DND-41 (cell line): ENCODE measurements around the gene MEIOB.
A peak's percentile ranks its signal among the peaks of the same experiment; 100 is the strongest.

Experiments
- ATAC-seq: fragments of 200-7000 bp; cut with Tn5 transposase; 3 replicates; pipeline ENCODE4 v1.9.1; 2021; ENCODE audit warnings: low read depth; ENCODE audit not compliant: insufficient read depth
- DNase-seq: peaks from one replicate; pipeline ENCODE4 v3.0.0-alpha.2; 2020
- H2AFZ ChIP-seq: 2 replicates; pipeline ENCODE4 v1.6.0; 2012; ENCODE audit warnings: low read depth, low read length
- H3K27ac ChIP-seq: 2 replicates; pipeline ENCODE4 v1.5.1; 2012; ENCODE audit warnings: low read length, inconsistent platforms
- H3K27me3 ChIP-seq: fragments of 200-600 bp; sonication (generic); 2 replicates; pipeline ENCODE4 v1.6.0; 2012; ENCODE audit warnings: low read length, mild to moderate bottlenecking, inconsistent platforms; ENCODE audit not compliant: insufficient read depth, poor library complexity
- H3K36me3 ChIP-seq: 2 replicates; pipeline ENCODE4 v1.5.1; 2012; ENCODE audit warnings: low read length, inconsistent platforms; ENCODE audit not compliant: insufficient read depth
- H3K4me1 ChIP-seq: 2 replicates; pipeline ENCODE4 v1.5.1; 2012; ENCODE audit warnings: mild to moderate bottlenecking, low read length; ENCODE audit not compliant: insufficient read depth
- H3K4me2 ChIP-seq: 2 replicates; pipeline ENCODE4 v1.6.0; 2012; ENCODE audit warnings: mild to moderate bottlenecking, moderate library complexity, low read length, inconsistent platforms; ENCODE audit not compliant: insufficient read depth
- H3K4me3 ChIP-seq, 2 experiments: fragments of 200-600 bp in 1 of 2; shearing (Covaris generic) in 1 of 2; 2 replicates each; pipeline ENCODE4 v1.5.1; 2012 to 2016; ENCODE audit warnings: inconsistent platforms in 2 of 2, low read length in 2 of 2, mild to moderate bottlenecking in 2 of 2, low read depth in 1 of 2, moderate library complexity in 1 of 2
- H3K79me2 ChIP-seq: 2 replicates; pipeline ENCODE4 v1.6.0; 2012; ENCODE audit warnings: low read length, inconsistent platforms; ENCODE audit not compliant: insufficient read depth
- H3K9ac ChIP-seq: 2 replicates; pipeline ENCODE4 v1.6.0; 2012; ENCODE audit warnings: low read depth, mild to moderate bottlenecking, inconsistent platforms, low read length, moderate library complexity
- H3K9me3 ChIP-seq: 2 replicates; pipeline ENCODE4 v1.5.1; 2012; ENCODE audit warnings: low read length, moderate library complexity, mild to moderate bottlenecking, inconsistent platforms; ENCODE audit not compliant: insufficient read depth, severe bottlenecking
- H4K20me1 ChIP-seq: 2 replicates; pipeline ENCODE4 v1.6.0; 2012; ENCODE audit warnings: low read length; ENCODE audit not compliant: insufficient read depth
- EZH2 ChIP-seq: IDR thresholded peaks from 3 replicates; pipeline ENCODE4 v1.6.1; 2012; ENCODE audit warnings: borderline replicate concordance, low read depth, mild to moderate bottlenecking, moderate library complexity, low read length, inconsistent platforms; ENCODE audit not compliant: severe bottlenecking
- TF ChIP-seq, protein P1 (sequence below): IDR thresholded peaks from 2 replicates; pipeline ENCODE4 v1.5.1; 2012; ENCODE audit warnings: borderline replicate concordance, low read length, moderate library complexity, mild to moderate bottlenecking; ENCODE audit not compliant: poor library complexity, severe bottlenecking; ENCODE audit errors: extremely low read depth

The MEIOB gene

DNA sequence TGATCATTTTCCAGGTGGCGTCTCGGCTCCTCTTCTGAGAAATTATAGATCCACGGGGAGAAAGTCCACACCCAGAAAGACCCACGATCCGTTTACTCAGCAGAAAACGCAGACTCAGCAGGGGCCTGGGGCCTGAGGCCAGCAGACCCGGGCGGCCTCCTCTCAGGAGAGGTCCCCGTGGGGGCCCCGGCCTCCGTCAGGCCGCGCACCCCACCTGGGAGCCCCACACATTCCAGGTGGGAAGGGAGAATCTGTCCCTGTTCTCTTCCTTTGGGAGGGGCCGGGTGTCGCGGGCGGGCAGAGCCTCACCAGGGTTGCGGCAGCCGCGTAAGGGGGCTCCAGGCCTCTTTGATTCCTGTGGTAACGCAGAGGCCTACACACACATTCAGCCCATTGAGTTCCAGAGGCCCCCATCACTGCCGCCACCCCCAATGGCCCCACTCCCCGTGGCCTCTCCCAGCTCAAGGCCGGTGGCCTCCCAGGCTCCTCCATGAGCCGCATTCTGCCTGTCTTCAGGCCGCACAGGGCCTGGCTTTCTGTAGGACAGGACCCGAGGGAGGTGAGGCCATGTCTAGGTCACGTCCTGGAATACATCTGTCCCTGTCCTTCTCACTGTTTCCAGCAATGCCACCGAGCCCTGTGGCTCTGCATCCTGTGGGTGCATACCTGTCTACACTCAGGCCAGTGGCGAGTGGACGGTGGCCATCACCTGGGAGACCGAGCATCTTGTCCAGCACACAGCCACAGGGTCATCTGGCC is 76.9 kb downstream of the MEIOB start:
- peaks cover 7% of the 10 kb centered on the region for H3K9me3 ChIP-seq
- no peak overlapping the region for H3K4me2 ChIP-seq
- no peak overlapping the region for H3K9ac ChIP-seq
- DNase-seq (no peak), ATAC-seq (no peak)
- peaks cover 15% of the 10 kb centered on the region; the same call in 1 of the 2 replicates for H4K20me1 ChIP-seq
- no peak overlapping the region for H3K27ac ChIP-seq
- no peak overlapping the region for H2AFZ ChIP-seq
- no peak for TF ChIP-seq EZH2
- TF ChIP-seq, protein P1, sequence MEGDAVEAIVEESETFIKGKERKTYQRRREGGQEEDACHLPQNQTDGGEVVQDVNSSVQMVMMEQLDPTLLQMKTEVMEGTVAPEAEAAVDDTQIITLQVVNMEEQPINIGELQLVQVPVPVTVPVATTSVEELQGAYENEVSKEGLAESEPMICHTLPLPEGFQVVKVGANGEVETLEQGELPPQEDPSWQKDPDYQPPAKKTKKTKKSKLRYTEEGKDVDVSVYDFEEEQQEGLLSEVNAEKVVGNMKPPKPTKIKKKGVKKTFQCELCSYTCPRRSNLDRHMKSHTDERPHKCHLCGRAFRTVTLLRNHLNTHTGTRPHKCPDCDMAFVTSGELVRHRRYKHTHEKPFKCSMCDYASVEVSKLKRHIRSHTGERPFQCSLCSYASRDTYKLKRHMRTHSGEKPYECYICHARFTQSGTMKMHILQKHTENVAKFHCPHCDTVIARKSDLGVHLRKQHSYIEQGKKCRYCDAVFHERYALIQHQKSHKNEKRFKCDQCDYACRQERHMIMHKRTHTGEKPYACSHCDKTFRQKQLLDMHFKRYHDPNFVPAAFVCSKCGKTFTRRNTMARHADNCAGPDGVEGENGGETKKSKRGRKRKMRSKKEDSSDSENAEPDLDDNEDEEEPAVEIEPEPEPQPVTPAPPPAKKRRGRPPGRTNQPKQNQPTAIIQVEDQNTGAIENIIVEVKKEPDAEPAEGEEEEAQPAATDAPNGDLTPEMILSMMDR = no peak
- H3K4me3 ChIP-seq = no peak overlapping the region
- no peaks in the 10 kb centered on the region for H3K79me2 ChIP-seq
- H3K27me3 ChIP-seq = no peaks in the 10 kb centered on the region
- no peaks in the 10 kb centered on the region for H3K4me1 ChIP-seq
- peaks cover 13% of the 10 kb centered on the region; the same call in 1 of the 2 replicates for H3K36me3 ChIP-seq

DNA sequence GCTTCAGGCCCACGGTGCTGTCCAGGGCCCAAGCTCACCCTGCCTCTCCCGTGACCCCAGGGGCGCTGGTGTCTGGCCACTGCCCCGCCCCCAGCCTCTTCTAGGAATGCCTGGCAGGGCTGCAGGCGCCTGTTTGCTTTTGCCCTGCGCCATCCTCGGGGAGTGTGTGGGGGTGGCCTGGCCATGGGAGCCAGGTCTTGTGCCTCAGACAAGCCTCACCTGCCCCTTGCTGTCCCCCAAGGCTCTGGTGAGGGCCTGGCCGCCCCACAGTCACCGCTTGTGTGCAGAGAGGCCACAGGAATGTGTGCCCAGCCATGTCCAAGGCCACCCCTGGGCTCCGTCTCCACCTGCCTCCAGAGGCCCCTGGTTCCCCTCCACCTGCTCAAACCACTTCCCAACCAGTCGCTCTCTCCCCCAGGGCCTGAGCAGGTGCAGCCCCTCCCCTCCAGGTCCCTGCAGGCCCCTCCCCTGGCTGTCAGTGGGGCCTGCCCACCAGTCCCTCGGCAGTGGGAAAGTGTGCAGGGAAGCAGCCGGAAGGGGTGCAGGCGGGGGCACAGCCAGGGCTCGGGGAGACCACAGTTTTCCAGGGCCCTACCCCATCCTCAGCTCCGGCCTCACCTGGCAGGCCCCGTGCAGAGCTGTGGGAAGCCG is 77.6 kb downstream of the MEIOB start:
- H4K20me1 ChIP-seq = peaks cover 22% of the 10 kb centered on the region; the same call in 1 of the 2 replicates
- no peaks in the 10 kb centered on the region for H3K79me2 ChIP-seq
- ATAC-seq = 0 out of 3 replicates have a peak, but pooled peaks have one; percentile 18
- H3K4me3 ChIP-seq = no peak overlapping the region
- H3K27me3 ChIP-seq = no peaks in the 10 kb centered on the region
- no peak for DNase-seq
- no peak overlapping the region for H3K4me2 ChIP-seq
- H3K4me1 ChIP-seq = no peaks in the 10 kb centered on the region
- no peak overlapping the region for H2AFZ ChIP-seq
- H3K9ac ChIP-seq = no peak overlapping the region
- TF ChIP-seq, protein P1 = no peak
- TF ChIP-seq EZH2 = no peak
- H3K9me3 ChIP-seq = peaks cover 7% of the 10 kb centered on the region
- peaks cover 20% of the 10 kb centered on the region for H3K36me3 ChIP-seq
- H3K27ac ChIP-seq = no peak overlapping the region

DNA sequence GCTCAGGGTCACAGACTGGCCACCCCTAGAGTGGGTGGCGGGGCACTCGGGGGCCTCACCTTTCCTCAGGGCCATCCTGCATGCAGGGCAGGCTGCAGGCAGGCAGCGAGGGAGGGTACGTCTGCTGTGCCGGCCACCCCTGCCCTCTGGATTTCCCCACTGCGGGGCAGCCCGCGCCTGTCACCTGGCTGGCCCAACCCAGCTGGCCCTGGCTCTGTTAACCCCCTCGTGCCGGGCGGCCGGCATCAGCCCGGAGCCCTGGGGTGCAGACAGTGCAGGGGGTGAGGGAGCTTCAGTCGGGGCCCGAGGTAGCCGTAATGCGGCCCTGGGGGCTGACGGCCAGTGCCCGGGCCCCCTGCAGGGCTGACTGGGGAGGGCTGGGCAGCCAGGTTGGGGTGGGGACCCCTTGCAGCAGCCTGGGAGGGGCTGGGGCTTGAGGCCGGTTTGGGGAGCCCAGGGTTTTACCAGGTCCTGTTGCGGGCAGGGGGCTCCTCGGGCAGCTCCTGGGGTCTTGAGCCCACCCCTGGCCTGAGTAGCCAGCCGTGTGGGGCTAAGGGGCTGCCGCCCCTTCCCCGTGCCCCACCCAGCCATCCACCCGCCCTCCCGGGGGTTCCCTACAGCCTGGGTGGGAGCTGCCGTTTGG is 78.3 kb downstream of the MEIOB start, which contains the start of gene IGFALS:
Gene IGFALS (minus strand): TSS at position 128 of the 643 bp plus-strand sequence. CDS start 53 bp downstream, at position 75.
- ATAC-seq (no peak), DNase-seq (no peak)
- H3K4me1 ChIP-seq = no peaks in the 10 kb centered on the region
- no peak within 1 kb of the TSS for H2AFZ ChIP-seq
- peaks cover 6% of the 10 kb centered on the region for H3K9me3 ChIP-seq
- TF ChIP-seq EZH2 = no peak
- TF ChIP-seq, protein P1 = no peak
- H4K20me1 ChIP-seq = peaks cover 28% of the 10 kb centered on the region
- no peak within 1 kb of the TSS for H3K9ac ChIP-seq
- H3K79me2 ChIP-seq = no peaks in the 10 kb centered on the region
- no peak within 1 kb of the TSS for H3K4me2 ChIP-seq
- no peak within 1 kb of the TSS for H3K27ac ChIP-seq
- no peaks in the 10 kb centered on the region for H3K27me3 ChIP-seq
- peaks cover 26% of the 10 kb centered on the region for H3K36me3 ChIP-seq
- H3K4me3 ChIP-seq = no peak within 1 kb of the TSS
